ENCODE measurements around the gene ZNF771. TPM values are rescaled to one million over a fixed set of nuclear protein-coding genes. Genes with fewer than 3 reads are reported as not detected.
A peak's percentile ranks its signal among the peaks of the same experiment; 100 is the strongest.

ZNF771 gene
- total RNA-seq, 1 experiment from 2014 or later = 11.0 TPM

DNA sequence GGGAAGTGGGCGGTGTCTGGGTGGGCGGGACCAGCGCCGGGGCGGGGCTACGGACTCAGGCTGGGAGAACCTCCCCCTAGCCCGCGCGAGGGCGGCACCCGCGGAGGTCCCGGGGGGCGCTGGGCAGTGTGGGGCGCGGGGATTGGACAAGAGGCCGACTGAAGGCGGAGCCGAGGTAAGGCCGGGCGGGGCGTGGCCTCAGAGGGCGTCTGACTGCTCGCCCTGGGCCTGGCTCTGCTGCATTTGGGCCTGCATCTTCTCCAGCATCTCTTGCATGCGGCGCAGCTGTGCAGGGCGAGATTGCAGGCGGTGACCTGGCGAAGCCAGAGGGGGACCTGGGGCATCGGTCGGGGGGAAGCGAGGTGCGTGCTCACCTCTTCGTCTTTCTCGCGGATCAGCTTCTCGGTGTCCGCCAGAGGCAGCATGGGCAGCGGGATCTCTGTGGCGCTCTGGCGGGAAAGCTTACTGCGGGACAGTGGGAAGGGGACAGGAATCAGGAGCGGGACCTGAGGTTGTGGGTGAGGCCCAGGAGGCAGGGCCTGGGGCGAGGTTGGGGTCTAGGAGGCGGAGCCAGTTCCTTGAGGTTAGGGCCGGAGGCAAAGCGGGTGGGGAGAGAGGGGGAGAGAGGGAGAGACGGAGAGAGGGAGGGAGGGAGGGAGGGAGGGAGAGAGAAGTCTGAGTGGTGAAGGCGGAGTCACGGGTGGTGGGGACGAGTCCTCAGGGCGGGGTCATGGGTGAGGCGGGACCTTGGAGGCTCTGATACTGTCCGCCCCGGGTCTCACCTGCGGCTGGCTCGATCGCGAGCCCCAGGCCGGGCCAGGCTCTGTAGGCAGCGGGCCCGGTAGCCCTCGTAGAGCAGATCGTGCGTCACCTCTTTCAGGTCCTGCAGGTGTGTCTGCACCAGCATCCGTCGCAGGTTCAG lies 28.9 kb upstream of the ZNF771 start (continued):
- TF ChIP-seq, protein P1, sequence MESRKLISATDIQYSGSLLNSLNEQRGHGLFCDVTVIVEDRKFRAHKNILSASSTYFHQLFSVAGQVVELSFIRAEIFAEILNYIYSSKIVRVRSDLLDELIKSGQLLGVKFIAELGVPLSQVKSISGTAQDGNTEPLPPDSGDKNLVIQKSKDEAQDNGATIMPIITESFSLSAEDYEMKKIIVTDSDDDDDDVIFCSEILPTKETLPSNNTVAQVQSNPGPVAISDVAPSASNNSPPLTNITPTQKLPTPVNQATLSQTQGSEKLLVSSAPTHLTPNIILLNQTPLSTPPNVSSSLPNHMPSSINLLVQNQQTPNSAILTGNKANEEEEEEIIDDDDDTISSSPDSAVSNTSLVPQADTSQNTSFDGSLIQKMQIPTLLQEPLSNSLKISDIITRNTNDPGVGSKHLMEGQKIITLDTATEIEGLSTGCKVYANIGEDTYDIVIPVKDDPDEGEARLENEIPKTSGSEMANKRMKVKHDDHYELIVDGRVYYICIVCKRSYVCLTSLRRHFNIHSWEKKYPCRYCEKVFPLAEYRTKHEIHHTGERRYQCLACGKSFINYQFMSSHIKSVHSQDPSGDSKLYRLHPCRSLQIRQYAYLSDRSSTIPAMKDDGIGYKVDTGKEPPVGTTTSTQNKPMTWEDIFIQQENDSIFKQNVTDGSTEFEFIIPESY (IDR thresholded peaks at IDR 0.05; ENCODE audit: extremely low read depth, insufficient replicate concordance, low read length) = no peak
- TF ChIP-seq SRF (IDR thresholded peaks at IDR 0.05; ENCODE audit: low read depth) (no peak), EGR1 (IDR thresholded peaks at IDR 0.05; ENCODE audit: low read depth) (no peak), JUND (IDR thresholded peaks at IDR 0.05) (no peak)

DNA sequence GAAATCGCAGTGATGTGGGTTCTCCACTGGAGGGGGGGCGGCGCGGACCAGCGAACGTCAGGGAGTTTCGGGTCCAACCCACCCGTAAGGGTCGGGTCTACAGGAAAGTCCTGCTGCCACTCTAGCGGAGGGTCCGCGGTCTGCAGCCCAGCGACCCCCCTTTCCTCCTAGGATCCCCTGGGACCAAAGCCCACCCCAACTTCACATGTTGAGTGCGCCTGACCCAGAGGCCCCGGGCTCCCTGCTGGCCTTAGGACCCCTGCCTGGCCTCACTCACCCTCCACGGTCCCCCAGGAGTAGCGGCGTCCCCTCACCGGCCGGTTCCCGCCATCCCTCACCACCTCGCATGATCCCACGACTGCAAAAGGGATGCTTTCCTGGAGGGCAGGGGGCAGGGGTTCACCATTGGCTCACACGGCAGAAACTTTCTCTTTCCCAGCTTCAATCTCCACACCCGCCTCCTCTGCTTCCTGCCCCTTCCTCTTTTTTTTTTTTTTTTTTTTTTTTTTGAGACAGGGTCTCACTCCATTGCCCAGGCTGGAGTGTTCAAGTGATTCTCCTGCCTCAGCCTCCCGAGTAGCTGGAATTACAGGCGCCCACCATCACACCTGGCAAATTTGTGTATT lies 28.1 kb upstream of the ZNF771 start:
- CTCF ChIA-PET = interaction anchor here (1.5 kb wide), 1 partner anchor 30 kb away, joined by 3 read pairs; no protein-coding TSS in a partner anchor
- peak overlapping the region; percentile 97 for H3K27ac ChIP-seq (ENCODE audit: low read depth, low read length)
- no peaks in the 10 kb centered on the region for H4K20me1 ChIP-seq (ENCODE audit: insufficient read depth)
- RAD21 ChIA-PET (ENCODE audit: low non-redundant PET in 1 of 2, low total read pairs in 2 of 2, uncharacterized antibody in 2 of 2, unreplicated experiment in 2 of 2) = no interaction called here
- intact Hi-C loops (cut with micrococcal nuclease) = loop anchor here (2.0 kb wide), 1 partner anchor 16 kb away; the partner anchor contains the start of gene ZNF48
- BruUV-seq (replicated peaks) = no TSS peak
- H3K9ac ChIP-seq (ENCODE audit: low read length) = peak overlapping the region; percentile 97
- H3K4me2 ChIP-seq (ENCODE audit: low read length) = peak overlapping the region; percentile 100
- DNase-seq (ENCODE audit: low read depth, low spot score) = no peak
- H3K36me3 ChIP-seq (ENCODE audit: control insufficient read depth in 1 of 2, insufficient read depth in 2 of 2, low read length in 2 of 2) = no peaks in the 10 kb centered on the region
- H2AFZ ChIP-seq (ENCODE audit: low read depth, low read length, poor library complexity, severe bottlenecking) = no peak overlapping the region
- H3K4me3 ChIP-seq (replicated peaks in 1 of 2; ENCODE audit: low read depth in 1 of 2, low read length in 2 of 2) = peak overlapping the region; percentile 64 to 95
- ATAC-seq = no peak; the same call in 1 of the 2 replicates
- H3K9me3 ChIP-seq (ENCODE audit: control insufficient read depth in 1 of 2, insufficient read depth in 1 of 2, low read depth in 1 of 2, low read length in 2 of 2) = no peaks in the 10 kb centered on the region
- no peaks in the 10 kb centered on the region for H3K27me3 ChIP-seq (ENCODE audit: insufficient read depth, low read length)
- H3K9me2 ChIP-seq (ENCODE audit: insufficient read depth) = no peaks in the 10 kb centered on the region
- POLR2A ChIA-PET = no interaction called here
- peaks cover 14 to 33% of the 10 kb centered on the region in 2 experiments for H3K4me1 ChIP-seq (ENCODE audit: control insufficient read depth in 1 of 2, insufficient read depth in 2 of 2, low read length in 2 of 2)
- no peaks in the 10 kb centered on the region for H3K79me2 ChIP-seq (ENCODE audit: insufficient read depth, low read length)
- TF ChIP-seq, protein P2, sequence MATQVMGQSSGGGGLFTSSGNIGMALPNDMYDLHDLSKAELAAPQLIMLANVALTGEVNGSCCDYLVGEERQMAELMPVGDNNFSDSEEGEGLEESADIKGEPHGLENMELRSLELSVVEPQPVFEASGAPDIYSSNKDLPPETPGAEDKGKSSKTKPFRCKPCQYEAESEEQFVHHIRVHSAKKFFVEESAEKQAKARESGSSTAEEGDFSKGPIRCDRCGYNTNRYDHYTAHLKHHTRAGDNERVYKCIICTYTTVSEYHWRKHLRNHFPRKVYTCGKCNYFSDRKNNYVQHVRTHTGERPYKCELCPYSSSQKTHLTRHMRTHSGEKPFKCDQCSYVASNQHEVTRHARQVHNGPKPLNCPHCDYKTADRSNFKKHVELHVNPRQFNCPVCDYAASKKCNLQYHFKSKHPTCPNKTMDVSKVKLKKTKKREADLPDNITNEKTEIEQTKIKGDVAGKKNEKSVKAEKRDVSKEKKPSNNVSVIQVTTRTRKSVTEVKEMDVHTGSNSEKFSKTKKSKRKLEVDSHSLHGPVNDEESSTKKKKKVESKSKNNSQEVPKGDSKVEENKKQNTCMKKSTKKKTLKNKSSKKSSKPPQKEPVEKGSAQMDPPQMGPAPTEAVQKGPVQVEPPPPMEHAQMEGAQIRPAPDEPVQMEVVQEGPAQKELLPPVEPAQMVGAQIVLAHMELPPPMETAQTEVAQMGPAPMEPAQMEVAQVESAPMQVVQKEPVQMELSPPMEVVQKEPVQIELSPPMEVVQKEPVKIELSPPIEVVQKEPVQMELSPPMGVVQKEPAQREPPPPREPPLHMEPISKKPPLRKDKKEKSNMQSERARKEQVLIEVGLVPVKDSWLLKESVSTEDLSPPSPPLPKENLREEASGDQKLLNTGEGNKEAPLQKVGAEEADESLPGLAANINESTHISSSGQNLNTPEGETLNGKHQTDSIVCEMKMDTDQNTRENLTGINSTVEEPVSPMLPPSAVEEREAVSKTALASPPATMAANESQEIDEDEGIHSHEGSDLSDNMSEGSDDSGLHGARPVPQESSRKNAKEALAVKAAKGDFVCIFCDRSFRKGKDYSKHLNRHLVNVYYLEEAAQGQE (IDR thresholded peaks at IDR 0.05; ENCODE audit: low read depth) = no peak
- TF ChIP-seq, protein P3, sequence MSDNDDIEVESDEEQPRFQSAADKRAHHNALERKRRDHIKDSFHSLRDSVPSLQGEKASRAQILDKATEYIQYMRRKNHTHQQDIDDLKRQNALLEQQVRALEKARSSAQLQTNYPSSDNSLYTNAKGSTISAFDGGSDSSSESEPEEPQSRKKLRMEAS (IDR thresholded peaks at IDR 0.05) = no peak
- TF ChIP-seq EZH2 (IDR thresholded peaks at IDR 0.05) (no peak), JUND (IDR thresholded peaks at IDR 0.05) (no peak), SP1 (IDR thresholded peaks at IDR 0.05; ENCODE audit: low read depth) (no peak), ELF1 (IDR thresholded peaks at IDR 0.05; ENCODE audit: borderline replicate concordance, low read depth) (no peak), RAD21 (IDR thresholded peaks at IDR 0.05; ENCODE audit: low read depth) (no peak), YY1 (IDR thresholded peaks at IDR 0.05; ENCODE audit: extremely low read depth, insufficient replicate concordance, low read depth, low read length) (no peak), ZNF274 (IDR thresholded peaks at IDR 0.05; ENCODE audit: low read depth, low read length) (no peak), EZH2phosphoT487 (IDR thresholded peaks at IDR 0.05; ENCODE audit: borderline replicate concordance) (no peak), ZFX (IDR thresholded peaks at IDR 0.05) (no peak), EGR1 (IDR thresholded peaks at IDR 0.05; ENCODE audit: low read depth) (no peak)
- TF ChIP-seq, protein P4, sequence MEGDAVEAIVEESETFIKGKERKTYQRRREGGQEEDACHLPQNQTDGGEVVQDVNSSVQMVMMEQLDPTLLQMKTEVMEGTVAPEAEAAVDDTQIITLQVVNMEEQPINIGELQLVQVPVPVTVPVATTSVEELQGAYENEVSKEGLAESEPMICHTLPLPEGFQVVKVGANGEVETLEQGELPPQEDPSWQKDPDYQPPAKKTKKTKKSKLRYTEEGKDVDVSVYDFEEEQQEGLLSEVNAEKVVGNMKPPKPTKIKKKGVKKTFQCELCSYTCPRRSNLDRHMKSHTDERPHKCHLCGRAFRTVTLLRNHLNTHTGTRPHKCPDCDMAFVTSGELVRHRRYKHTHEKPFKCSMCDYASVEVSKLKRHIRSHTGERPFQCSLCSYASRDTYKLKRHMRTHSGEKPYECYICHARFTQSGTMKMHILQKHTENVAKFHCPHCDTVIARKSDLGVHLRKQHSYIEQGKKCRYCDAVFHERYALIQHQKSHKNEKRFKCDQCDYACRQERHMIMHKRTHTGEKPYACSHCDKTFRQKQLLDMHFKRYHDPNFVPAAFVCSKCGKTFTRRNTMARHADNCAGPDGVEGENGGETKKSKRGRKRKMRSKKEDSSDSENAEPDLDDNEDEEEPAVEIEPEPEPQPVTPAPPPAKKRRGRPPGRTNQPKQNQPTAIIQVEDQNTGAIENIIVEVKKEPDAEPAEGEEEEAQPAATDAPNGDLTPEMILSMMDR (IDR thresholded peaks at IDR 0.05 in 2 of 3, conservative IDR thresholded peaks at IDR 0.05 in 1 of 3; ENCODE audit: borderline replicate concordance in 1 of 3, insufficient read depth in 1 of 3, low read depth in 2 of 3, low read length in 2 of 3) = no peak; a peak in 1 of 6 replicates
